ENCODE measurements around the gene AGFG2.
A peak's percentile ranks its signal among the peaks of the same experiment; 100 is the strongest.
"Not testable (repeated sequence)": the region's sequence is repeated elsewhere in the genome, so short reads cannot be mapped to it uniquely, and the experiment has no call there.

AGFG2 gene

DNA sequence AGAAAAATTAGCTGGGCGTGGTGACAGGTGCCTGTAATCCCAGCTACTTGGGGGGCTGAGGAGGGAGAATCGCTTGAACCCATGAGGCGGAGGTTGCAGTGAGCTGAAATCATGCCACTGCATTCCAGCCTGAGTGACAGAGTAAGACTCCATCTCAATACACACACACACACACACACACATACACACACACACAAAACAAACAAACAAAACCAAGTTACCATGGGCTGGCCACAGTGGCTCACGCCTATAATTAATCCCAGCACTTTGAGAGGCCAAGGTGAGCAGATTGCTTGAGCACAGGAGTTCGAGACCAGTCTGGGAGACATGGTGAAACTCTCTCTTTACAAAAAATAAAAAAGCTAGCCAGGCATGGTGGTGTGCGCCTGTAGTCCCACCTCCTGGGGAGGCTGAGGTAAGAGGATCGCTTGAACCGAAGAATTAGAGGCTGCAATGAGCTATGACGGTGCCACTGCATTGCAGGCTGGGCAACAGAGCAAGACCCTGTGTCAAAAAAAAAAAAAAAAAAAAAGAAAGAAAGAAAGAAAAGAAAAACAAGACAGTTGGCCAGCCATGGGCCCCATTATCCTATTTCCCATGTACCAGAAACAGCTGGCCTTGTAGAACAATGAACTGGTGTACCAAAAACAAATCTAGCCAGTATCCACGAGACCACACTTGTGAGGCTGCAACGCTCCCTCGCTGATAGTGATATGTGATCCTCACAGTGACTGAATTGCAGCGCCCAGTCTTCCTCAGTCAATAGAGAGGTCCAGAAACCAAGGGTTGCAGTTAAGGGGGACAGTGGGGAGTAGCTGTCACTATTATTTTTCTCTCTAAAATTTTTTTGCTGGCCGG is 6.6 kb upstream of the AGFG2 start:
- Histone ChIP-seq H3K4me3 (ENCODE audit: low read length) (no peak overlapping the region), H3K9ac (ENCODE audit: low read length) (no peak overlapping the region), H3K4me2 (ENCODE audit: low read length) (no peak overlapping the region)

DNA sequence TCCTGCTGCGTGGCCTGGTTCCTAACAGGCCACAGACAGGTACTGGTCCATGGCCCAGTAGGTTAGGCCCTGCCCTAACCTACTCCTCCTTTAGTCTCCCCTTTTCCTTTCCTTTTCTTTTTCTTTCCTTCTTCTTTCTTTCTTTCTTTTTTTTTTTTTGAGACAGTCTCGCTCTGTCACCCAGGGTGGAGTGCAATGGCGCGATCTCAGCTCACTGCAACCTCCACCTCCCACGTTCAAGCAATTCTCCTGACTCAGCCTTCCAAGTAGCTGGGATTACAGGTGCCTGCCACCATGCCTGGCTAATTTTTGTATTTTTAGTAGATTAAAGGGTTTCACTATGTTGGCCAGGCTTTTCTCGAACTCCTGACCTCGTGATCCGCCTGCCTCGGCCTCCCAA is 3.0 kb upstream of the AGFG2 start:
- not testable (repeated sequence) for H3K27me3 ChIP-seq (ENCODE audit: low read depth, low read length); H3K4me2 ChIP-seq (ENCODE audit: low read length); H3K36me3 ChIP-seq (replicated peaks; ENCODE audit: low read depth, low read length); H4K20me1 ChIP-seq (ENCODE audit: insufficient read depth, low read length); H3K27ac ChIP-seq (ENCODE audit: low read length); H3K4me3 ChIP-seq (ENCODE audit: low read length); H3K9me3 ChIP-seq (ENCODE audit: insufficient read depth, low read length); H2AFZ ChIP-seq (ENCODE audit: low read depth, low read length); H3K9ac ChIP-seq (ENCODE audit: low read length)
- peaks cover 14% of the 10 kb centered on the region for H3K79me2 ChIP-seq (ENCODE audit: low read length)
- peaks cover 23% of the 10 kb centered on the region for H3K4me1 ChIP-seq (ENCODE audit: low read length)

More for the DNA sequence above, 6.6 kb upstream of the AGFG2 start:
- Histone ChIP-seq H3K79me2 (ENCODE audit: low read length) (no peaks in the 10 kb centered on the region), H3K27ac (ENCODE audit: low read length) (no peak overlapping the region), H3K27me3 (ENCODE audit: low read depth, low read length) (no peaks in the 10 kb centered on the region), H2AFZ (ENCODE audit: low read depth, low read length) (no peak overlapping the region), H3K36me3 (replicated peaks; ENCODE audit: low read depth, low read length) (no peaks in the 10 kb centered on the region), H4K20me1 (ENCODE audit: insufficient read depth, low read length) (no peaks in the 10 kb centered on the region), H3K9me3 (ENCODE audit: insufficient read depth, low read length) (no peaks in the 10 kb centered on the region), H3K4me1 (ENCODE audit: low read length) (peaks cover 21% of the 10 kb centered on the region)
- no peak for TF ChIP-seq EZH2phosphoT487 (IDR thresholded peaks at IDR 0.05; ENCODE audit: low read depth)
- TF ChIP-seq, protein P1, sequence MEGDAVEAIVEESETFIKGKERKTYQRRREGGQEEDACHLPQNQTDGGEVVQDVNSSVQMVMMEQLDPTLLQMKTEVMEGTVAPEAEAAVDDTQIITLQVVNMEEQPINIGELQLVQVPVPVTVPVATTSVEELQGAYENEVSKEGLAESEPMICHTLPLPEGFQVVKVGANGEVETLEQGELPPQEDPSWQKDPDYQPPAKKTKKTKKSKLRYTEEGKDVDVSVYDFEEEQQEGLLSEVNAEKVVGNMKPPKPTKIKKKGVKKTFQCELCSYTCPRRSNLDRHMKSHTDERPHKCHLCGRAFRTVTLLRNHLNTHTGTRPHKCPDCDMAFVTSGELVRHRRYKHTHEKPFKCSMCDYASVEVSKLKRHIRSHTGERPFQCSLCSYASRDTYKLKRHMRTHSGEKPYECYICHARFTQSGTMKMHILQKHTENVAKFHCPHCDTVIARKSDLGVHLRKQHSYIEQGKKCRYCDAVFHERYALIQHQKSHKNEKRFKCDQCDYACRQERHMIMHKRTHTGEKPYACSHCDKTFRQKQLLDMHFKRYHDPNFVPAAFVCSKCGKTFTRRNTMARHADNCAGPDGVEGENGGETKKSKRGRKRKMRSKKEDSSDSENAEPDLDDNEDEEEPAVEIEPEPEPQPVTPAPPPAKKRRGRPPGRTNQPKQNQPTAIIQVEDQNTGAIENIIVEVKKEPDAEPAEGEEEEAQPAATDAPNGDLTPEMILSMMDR (IDR thresholded peaks at IDR 0.05; ENCODE audit: low read depth, low read length) = no peak

DNA sequence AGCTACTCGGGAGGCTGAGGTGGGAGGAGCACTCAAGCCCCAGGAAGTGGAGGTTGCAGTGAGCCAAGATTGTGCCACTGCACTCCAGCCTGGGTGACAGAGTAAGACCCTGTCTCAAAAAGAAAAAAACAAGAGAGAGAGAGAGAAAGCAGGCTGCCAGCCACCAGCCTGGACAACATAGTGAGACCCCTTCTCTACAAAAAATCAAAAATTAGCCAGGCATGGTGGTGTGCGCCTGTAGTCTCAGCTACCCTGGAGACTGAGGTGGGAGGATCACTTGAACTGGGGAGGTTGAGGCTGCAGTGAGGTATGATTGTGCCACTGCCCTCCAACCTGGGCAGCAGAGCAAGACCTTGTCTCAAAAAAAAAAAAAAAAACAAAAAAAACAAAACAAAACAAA is 2.3 kb upstream of the AGFG2 start:
- H3K9me3 ChIP-seq (ENCODE audit: insufficient read depth, low read length); H3K27ac ChIP-seq (ENCODE audit: low read length); H3K36me3 ChIP-seq (replicated peaks; ENCODE audit: low read depth, low read length); H3K9ac ChIP-seq (ENCODE audit: low read length); H4K20me1 ChIP-seq (ENCODE audit: insufficient read depth, low read length); H3K4me3 ChIP-seq (ENCODE audit: low read length); H3K27me3 ChIP-seq (ENCODE audit: low read depth, low read length); H3K4me2 ChIP-seq (ENCODE audit: low read length); H2AFZ ChIP-seq (ENCODE audit: low read depth, low read length): not testable (repeated sequence)
- H3K79me2 ChIP-seq (ENCODE audit: low read length) = peaks cover 21% of the 10 kb centered on the region
- H3K4me1 ChIP-seq (ENCODE audit: low read length) = peaks cover 23% of the 10 kb centered on the region

DNA sequence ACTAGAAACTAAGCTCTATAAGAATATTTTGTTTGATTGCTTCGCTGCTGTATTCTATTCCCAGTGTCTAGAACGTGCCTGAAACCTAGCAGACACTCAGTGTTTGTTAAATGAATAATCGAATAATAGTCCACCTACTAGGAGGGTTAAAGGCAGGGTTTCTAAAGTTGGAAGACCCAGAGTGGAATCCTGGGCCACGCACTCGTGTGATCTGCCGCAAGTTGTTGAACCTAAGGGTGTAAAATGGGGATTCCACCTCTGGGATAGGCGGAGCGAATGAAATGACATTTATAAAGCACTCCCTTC is 702 bp upstream of the AGFG2 start:
- H3K9ac ChIP-seq (ENCODE audit: low read length) = peak overlapping the region; percentile 60
- TF ChIP-seq, protein P1 (IDR thresholded peaks at IDR 0.05; ENCODE audit: low read depth, low read length) = no peak
- TF ChIP-seq EZH2phosphoT487 (IDR thresholded peaks at IDR 0.05; ENCODE audit: low read depth) = no peak
- H3K79me2 ChIP-seq (ENCODE audit: low read length) = peaks cover 33% of the 10 kb centered on the region

DNA sequence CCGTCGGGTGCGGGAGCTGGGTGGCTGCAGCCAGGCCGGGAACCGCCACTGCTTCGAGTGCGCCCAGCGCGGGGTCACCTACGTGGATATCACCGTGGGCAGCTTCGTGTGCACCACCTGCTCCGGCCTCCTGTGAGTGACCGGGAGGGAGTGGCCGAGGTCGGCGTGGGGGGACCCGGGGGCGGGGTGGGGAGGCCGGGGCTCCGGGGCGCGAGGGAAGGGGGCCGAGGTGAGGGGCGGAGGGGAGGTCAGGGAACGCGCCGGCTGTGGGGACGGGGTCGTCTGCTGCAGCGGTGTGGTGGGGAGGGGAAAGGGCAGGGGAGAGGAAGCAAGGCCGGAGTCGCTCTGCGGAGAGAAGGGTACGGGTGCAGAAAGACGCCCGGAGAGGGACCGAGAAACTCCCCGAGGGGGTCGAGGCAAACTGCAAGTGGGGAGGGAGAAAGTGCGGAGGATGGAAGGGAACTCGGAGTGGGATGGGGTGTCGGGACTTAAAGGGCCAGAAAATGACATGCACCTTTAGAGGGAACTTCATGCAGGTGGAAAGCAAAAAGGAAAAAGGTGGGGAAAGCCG is 518 bp downstream of the AGFG2 start:
- Histone ChIP-seq H3K4me1 (ENCODE audit: low read length) (peaks cover 45% of the 10 kb centered on the region), H3K36me3 (replicated peaks; ENCODE audit: low read depth, low read length) (peaks cover 6% of the 10 kb centered on the region)
- TF ChIP-seq EZH2phosphoT487 (IDR thresholded peaks at IDR 0.05; ENCODE audit: low read depth) = no peak
- TF ChIP-seq, protein P1 (IDR thresholded peaks at IDR 0.05; ENCODE audit: low read depth, low read length) = no peak

More for the DNA sequence above, 702 bp upstream of the AGFG2 start:
- Histone ChIP-seq H3K4me2 (ENCODE audit: low read length) (peak overlapping the region; percentile 74), H2AFZ (ENCODE audit: low read depth, low read length) (peak overlapping the region; percentile 68; the same call in 1 of the 2 replicates), H3K36me3 (replicated peaks; ENCODE audit: low read depth, low read length) (peaks cover 6% of the 10 kb centered on the region), H3K9me3 (ENCODE audit: insufficient read depth, low read length) (no peaks in the 10 kb centered on the region), H3K4me1 (ENCODE audit: low read length) (peaks cover 33% of the 10 kb centered on the region), H3K27me3 (ENCODE audit: low read depth, low read length) (no peaks in the 10 kb centered on the region), H4K20me1 (ENCODE audit: insufficient read depth, low read length) (no peaks in the 10 kb centered on the region), H3K27ac (ENCODE audit: low read length) (peak overlapping the region; percentile 44), H3K4me3 (ENCODE audit: low read length) (peak overlapping the region; percentile 72)

More for the DNA sequence above, 518 bp downstream of the AGFG2 start:
- Histone ChIP-seq H3K4me2 (ENCODE audit: low read length) (peak overlapping the region; percentile 95), H3K79me2 (ENCODE audit: low read length) (peaks cover 39% of the 10 kb centered on the region), H3K9me3 (ENCODE audit: insufficient read depth, low read length) (no peaks in the 10 kb centered on the region), H3K9ac (ENCODE audit: low read length) (peak overlapping the region; percentile 52), H4K20me1 (ENCODE audit: insufficient read depth, low read length) (no peaks in the 10 kb centered on the region), H3K27me3 (ENCODE audit: low read depth, low read length) (no peaks in the 10 kb centered on the region), H3K4me3 (ENCODE audit: low read length) (peak overlapping the region; percentile 79), H3K27ac (ENCODE audit: low read length) (no peak overlapping the region), H2AFZ (ENCODE audit: low read depth, low read length) (no peak overlapping the region)
